ENCODE measurements around the gene RGL1.

The RGL1 gene

DNA sequence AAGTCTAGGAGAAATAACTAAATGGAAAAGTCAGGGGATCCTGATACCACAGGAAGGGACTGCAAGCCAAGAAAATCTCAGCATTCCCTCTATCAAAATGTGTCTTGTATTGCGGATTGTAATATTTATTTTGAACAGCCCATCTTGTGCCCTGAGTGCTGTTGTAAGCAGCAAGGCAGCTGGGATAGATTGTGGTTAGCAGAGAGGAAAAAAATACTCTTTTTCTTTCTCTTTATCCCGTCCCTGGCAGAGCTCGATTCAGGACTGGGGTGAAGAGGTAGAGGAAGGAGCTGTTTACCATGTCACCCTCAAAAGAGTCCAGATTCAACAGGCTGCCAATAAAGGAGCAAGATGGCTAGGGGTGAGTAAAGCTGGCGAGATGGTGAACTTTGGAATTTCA lies 1.2 kb downstream of the RGL1 start:
- no peak for DNase-seq (ENCODE audit: low read depth, low spot score)
- peaks cover 8% of the 10 kb centered on the region for H3K36me3 ChIP-seq (ENCODE audit: insufficient read depth, insufficient read length, low read length)
- no peak for TF ChIP-seq SUZ12 (IDR thresholded peaks at IDR 0.05; ENCODE audit: extremely low read depth, insufficient read depth, insufficient read length)
- no peak for TF ChIP-seq ZNF274 (IDR thresholded peaks at IDR 0.05; ENCODE audit: low read depth, low read length)
- no peak for TF ChIP-seq YY1 (IDR thresholded peaks at IDR 0.05; ENCODE audit: insufficient read depth, insufficient read length)
- H3K4me1 ChIP-seq (ENCODE audit: insufficient read depth, insufficient read length): no peaks in the 10 kb centered on the region
- H3K27me3 ChIP-seq (ENCODE audit: insufficient read depth, insufficient read length): peaks cover 9% of the 10 kb centered on the region
- H3K9ac ChIP-seq (ENCODE audit: insufficient read length, low read depth): peak overlapping the region; percentile 2
- H3K4me3 ChIP-seq (ENCODE audit: insufficient read length, low read depth): no peak overlapping the region
- H3K9me3 ChIP-seq (ENCODE audit: insufficient read depth, low read length): peaks cover 17% of the 10 kb centered on the region

DNA sequence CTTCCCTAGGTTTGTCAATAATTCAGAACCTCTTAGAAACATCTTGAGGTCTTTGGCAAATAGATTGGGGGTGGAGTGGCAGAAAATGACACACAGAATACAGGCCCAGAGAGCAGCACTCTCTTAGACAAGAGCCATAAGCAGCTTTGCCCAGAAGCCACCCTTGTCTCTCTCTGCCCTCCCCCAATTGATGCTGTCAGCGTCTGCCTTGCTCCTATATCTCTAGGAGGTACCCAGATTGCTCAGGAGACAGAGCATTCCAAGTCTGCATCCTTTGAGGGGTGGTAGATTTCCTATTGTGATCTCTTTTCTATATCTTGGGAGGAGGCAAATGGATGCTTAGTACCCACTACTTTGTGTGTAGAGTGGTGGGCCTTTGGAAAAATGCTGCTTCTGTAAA lies 1.8 kb downstream of the RGL1 start:
- H3K4me1 ChIP-seq (ENCODE audit: insufficient read depth, insufficient read length): no peaks in the 10 kb centered on the region

DNA sequence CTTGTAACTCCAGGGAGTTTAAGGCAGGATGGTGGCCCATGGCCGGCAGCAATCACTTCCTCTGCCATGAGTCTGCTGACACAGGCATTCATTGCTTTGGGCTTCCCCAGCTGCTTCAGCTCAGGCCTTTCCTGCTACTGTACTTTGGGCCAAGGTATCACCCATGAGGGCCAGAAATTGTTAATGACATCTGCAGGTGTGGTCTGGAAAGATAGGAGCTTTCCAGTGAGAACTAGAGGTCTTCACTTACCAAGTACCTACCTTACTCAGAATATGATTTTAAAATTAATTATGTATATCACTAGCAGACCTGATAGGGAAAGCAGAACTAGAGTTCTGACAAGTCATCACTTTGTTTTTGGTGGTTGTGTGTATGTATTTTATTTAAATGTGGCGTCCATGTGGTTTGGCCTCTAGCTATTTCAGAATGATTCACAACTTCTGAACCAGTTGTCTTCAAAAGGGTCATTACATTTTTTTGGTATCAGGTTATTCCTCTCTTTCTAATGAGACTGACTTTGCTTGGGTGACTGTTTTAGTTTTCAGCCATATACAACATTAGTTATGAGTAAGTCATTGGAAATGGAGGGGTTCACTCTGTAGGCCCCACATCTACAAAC lies 2.7 kb downstream of the RGL1 start:
- Histone ChIP-seq H3K9me3 (ENCODE audit: insufficient read depth, low read length) (peaks cover 2% of the 10 kb centered on the region; the same call in 1 of the 2 replicates), H3K36me3 (ENCODE audit: insufficient read depth, insufficient read length, low read length) (peaks cover 8% of the 10 kb centered on the region), H3K27me3 (ENCODE audit: insufficient read depth, insufficient read length) (peaks cover 9% of the 10 kb centered on the region), H3K4me1 (ENCODE audit: insufficient read depth, insufficient read length) (peaks cover 4% of the 10 kb centered on the region), H3K4me3 (ENCODE audit: insufficient read length, low read depth) (no peak overlapping the region), H3K9ac (ENCODE audit: insufficient read length, low read depth) (no peak overlapping the region)
- no peak for DNase-seq (ENCODE audit: low read depth, low spot score)
- TF ChIP-seq YY1 (IDR thresholded peaks at IDR 0.05; ENCODE audit: insufficient read depth, insufficient read length): no peak
- no peak for TF ChIP-seq ZNF274 (IDR thresholded peaks at IDR 0.05; ENCODE audit: low read depth, low read length)
- no peak for TF ChIP-seq SUZ12 (IDR thresholded peaks at IDR 0.05; ENCODE audit: extremely low read depth, insufficient read depth, insufficient read length)

More for the DNA sequence above, 1.8 kb downstream of the RGL1 start:
- Histone ChIP-seq H3K9ac (ENCODE audit: insufficient read length, low read depth) (no peak overlapping the region), H3K27me3 (ENCODE audit: insufficient read depth, insufficient read length) (peaks cover 9% of the 10 kb centered on the region), H3K4me3 (ENCODE audit: insufficient read length, low read depth) (no peak overlapping the region), H3K9me3 (ENCODE audit: insufficient read depth, low read length) (peaks cover 12% of the 10 kb centered on the region), H3K36me3 (ENCODE audit: insufficient read depth, insufficient read length, low read length) (peaks cover 8% of the 10 kb centered on the region)
- DNase-seq (ENCODE audit: low read depth, low spot score): no peak
- TF ChIP-seq SUZ12 (IDR thresholded peaks at IDR 0.05; ENCODE audit: extremely low read depth, insufficient read depth, insufficient read length) (no peak), YY1 (IDR thresholded peaks at IDR 0.05; ENCODE audit: insufficient read depth, insufficient read length) (no peak), ZNF274 (IDR thresholded peaks at IDR 0.05; ENCODE audit: low read depth, low read length) (no peak)

DNA sequence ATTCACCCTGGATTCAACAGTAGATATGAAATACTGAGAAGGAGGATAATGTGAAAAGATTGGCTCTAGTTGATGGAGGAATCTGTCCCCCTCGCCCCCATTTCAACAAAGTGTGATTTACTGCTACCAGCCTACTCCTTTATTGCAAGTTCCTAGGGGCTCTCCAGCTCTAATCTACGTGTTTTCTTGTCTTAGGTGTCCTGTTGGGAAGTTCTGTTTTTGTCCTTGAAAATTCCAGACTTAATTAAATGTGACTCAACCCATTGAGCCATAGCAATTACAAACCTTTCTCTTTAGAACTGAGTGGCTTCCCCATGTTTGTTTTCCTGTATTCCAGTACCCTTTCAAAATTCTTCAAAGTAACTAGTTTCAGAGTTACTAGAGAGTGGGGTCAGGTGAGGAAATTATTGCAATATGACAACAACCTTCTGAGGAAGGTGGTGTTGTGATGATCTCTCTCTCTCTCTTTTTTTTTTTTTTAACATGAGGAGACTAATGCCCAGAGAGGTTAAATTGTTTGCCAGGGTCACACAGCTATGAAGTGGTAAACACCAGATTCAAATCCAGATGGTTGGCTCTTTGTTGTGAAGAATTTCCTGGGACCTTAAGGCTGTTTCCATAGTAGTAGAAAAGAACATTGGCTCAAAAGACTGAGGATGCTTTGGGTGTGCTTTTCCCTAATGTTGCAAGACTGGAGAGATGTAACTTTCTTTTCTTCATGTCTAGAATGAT lies 3.5 kb downstream of the RGL1 start:
- peaks cover 9% of the 10 kb centered on the region for H3K27me3 ChIP-seq (ENCODE audit: insufficient read depth, insufficient read length)
- TF ChIP-seq ZNF274 (IDR thresholded peaks at IDR 0.05; ENCODE audit: low read depth, low read length) (no peak), SUZ12 (IDR thresholded peaks at IDR 0.05; ENCODE audit: extremely low read depth, insufficient read depth, insufficient read length) (no peak), YY1 (IDR thresholded peaks at IDR 0.05; ENCODE audit: insufficient read depth, insufficient read length) (no peak)
- H3K4me3 ChIP-seq (ENCODE audit: insufficient read length, low read depth): no peak overlapping the region
- no peak for DNase-seq (ENCODE audit: low read depth, low spot score)
- no peak overlapping the region for H3K9ac ChIP-seq (ENCODE audit: insufficient read length, low read depth)
- peaks cover 7% of the 10 kb centered on the region for H3K4me1 ChIP-seq (ENCODE audit: insufficient read depth, insufficient read length)
- peaks cover 8% of the 10 kb centered on the region for H3K36me3 ChIP-seq (ENCODE audit: insufficient read depth, insufficient read length, low read length)
- H3K9me3 ChIP-seq (ENCODE audit: insufficient read depth, low read length): no peaks in the 10 kb centered on the region

- Histone ChIP-seq H3K9me3 (ENCODE audit: insufficient read depth, low read length) (no peaks in the 10 kb centered on the region), H3K4me3 (ENCODE audit: insufficient read length, low read depth) (no peak overlapping the region), H3K27me3 (ENCODE audit: insufficient read depth, insufficient read length) (peaks cover 4% of the 10 kb centered on the region), H3K9ac (ENCODE audit: insufficient read length, low read depth) (no peak overlapping the region), H3K4me1 (ENCODE audit: insufficient read depth, insufficient read length) (peaks cover 7% of the 10 kb centered on the region), H3K36me3 (ENCODE audit: insufficient read depth, insufficient read length, low read length) (peaks cover 8% of the 10 kb centered on the region)
- no peak for DNase-seq (ENCODE audit: low read depth, low spot score)
- TF ChIP-seq SUZ12 (IDR thresholded peaks at IDR 0.05; ENCODE audit: extremely low read depth, insufficient read depth, insufficient read length): no peak
- no peak for TF ChIP-seq YY1 (IDR thresholded peaks at IDR 0.05; ENCODE audit: insufficient read depth, insufficient read length)
- no peak for TF ChIP-seq ZNF274 (IDR thresholded peaks at IDR 0.05; ENCODE audit: low read depth, low read length)
These were observed 5.2 kb downstream of the RGL1 start for GRCh38 chr1:183810121-183810520.

GRCh38 chr1:183810756-183811544 lies 6.0 kb downstream of the RGL1 start:
- no peak for TF ChIP-seq YY1 (IDR thresholded peaks at IDR 0.05; ENCODE audit: insufficient read depth, insufficient read length)
- no peak for TF ChIP-seq ZNF274 (IDR thresholded peaks at IDR 0.05; ENCODE audit: low read depth, low read length)
- no peak for TF ChIP-seq SUZ12 (IDR thresholded peaks at IDR 0.05; ENCODE audit: extremely low read depth, insufficient read depth, insufficient read length)
- Histone ChIP-seq H3K27me3 (ENCODE audit: insufficient read depth, insufficient read length) (no peaks in the 10 kb centered on the region), H3K9ac (ENCODE audit: insufficient read length, low read depth) (no peak overlapping the region), H3K36me3 (ENCODE audit: insufficient read depth, insufficient read length, low read length) (peaks cover 8% of the 10 kb centered on the region), H3K4me3 (ENCODE audit: insufficient read length, low read depth) (no peak overlapping the region), H3K4me1 (ENCODE audit: insufficient read depth, insufficient read length) (peaks cover 7% of the 10 kb centered on the region), H3K9me3 (ENCODE audit: insufficient read depth, low read length) (no peaks in the 10 kb centered on the region)
- DNase-seq (ENCODE audit: low read depth, low spot score): no peak

DNA sequence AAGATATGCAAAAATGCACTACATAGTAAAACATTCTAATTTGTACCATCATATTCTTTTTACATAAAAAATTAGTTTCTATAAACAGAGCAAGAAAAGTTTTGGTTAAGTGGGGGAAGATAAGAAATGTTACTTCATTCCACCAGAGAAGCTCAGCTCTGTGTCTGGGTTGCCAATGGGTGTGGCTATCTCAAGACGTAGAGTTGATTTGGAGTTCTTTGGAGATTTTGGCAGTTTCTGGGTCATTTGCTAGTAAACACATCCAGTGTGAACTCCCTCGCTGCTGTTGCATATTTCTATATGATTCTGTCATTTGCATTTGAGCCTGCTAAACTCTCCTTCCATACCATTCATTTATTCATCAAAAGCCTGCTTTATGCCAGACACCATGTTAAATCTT lies 7.2 kb downstream of the RGL1 start:
- no peak for TF ChIP-seq ZNF274 (IDR thresholded peaks at IDR 0.05; ENCODE audit: low read depth, low read length)
- TF ChIP-seq SUZ12 (IDR thresholded peaks at IDR 0.05; ENCODE audit: extremely low read depth, insufficient read depth, insufficient read length): no peak
- TF ChIP-seq YY1 (IDR thresholded peaks at IDR 0.05; ENCODE audit: insufficient read depth, insufficient read length): no peak
- Histone ChIP-seq H3K9me3 (ENCODE audit: insufficient read depth, low read length) (no peaks in the 10 kb centered on the region), H3K4me1 (ENCODE audit: insufficient read depth, insufficient read length) (peaks cover 7% of the 10 kb centered on the region), H3K36me3 (ENCODE audit: insufficient read depth, insufficient read length, low read length) (peaks cover 8% of the 10 kb centered on the region), H3K9ac (ENCODE audit: insufficient read length, low read depth) (no peak overlapping the region), H3K27me3 (ENCODE audit: insufficient read depth, insufficient read length) (no peaks in the 10 kb centered on the region), H3K4me3 (ENCODE audit: insufficient read length, low read depth) (no peak overlapping the region)
- DNase-seq (ENCODE audit: low read depth, low spot score): no peak
